H1 (cell line): Measurements from ENCODE around the gene CATSPERD.

ENCODE experiments used
- ATF3 ChIP-seq: IDR thresholded peaks from 2 replicates; pipeline ENCODE4 v1.6.1; 2011; ENCODE audit warnings: low read depth, mild to moderate bottlenecking, low read length; ENCODE audit not compliant: insufficient read depth
- CHD1 ChIP-seq: IDR thresholded peaks from 2 replicates; pipeline ENCODE4 v1.6.1; 2012; ENCODE audit warnings: low read depth, low read length, improper control_type of control experiment
- CTCF ChIP-seq, 3 experiments: IDR thresholded peaks; 1 replicate in 2 of 3; 2 replicates in 1 of 3; pipeline versions ENCODE4 v1.5.1 to v1.6.1; 2011; ENCODE audit warnings: low read length in 3 of 3, mild to moderate bottlenecking in 3 of 3, inconsistent platforms in 2 of 3, low read depth in 1 of 3, moderate library complexity in 1 of 3; ENCODE audit not compliant: insufficient read depth in 1 of 3; ENCODE audit errors: control extremely low read depth in 1 of 3
- EZH2 ChIP-seq: fragments of 200-600 bp; sonication (generic); IDR thresholded peaks from 2 replicates; pipeline ENCODE4 v1.7.1; 2012; ENCODE audit warnings: low read depth, mild to moderate bottlenecking, moderate library complexity, low read length, inconsistent platforms; ENCODE audit not compliant: severe bottlenecking
- GABPA ChIP-seq: IDR thresholded peaks from 2 replicates; pipeline ENCODE4 v1.6.1; 2011; ENCODE audit warnings: mild to moderate bottlenecking, low read length, moderate library complexity, borderline replicate concordance; ENCODE audit not compliant: insufficient read depth
- RBBP5 ChIP-seq: IDR thresholded peaks from 2 replicates; pipeline ENCODE4 v1.7.1; 2012; ENCODE audit warnings: low read depth, mild to moderate bottlenecking, inconsistent platforms, low read length, moderate library complexity, borderline replicate concordance
- SUZ12 ChIP-seq: fragments of 200-600 bp; sonication (generic); IDR thresholded peaks from 2 replicates; pipeline ENCODE4 v1.6.1; 2012; ENCODE audit warnings: mild to moderate bottlenecking, inconsistent platforms, low read length, moderate library complexity, mixed read lengths
- TEAD4 ChIP-seq: IDR thresholded peaks from 2 replicates; pipeline ENCODE4 v1.6.1; 2012; ENCODE audit warnings: low read depth, low read length, inconsistent platforms, mixed read lengths

- TF ChIP-seq RBBP5 (no peak), CTCF (IDR thresholded peaks at IDR 0.05; ENCODE audit: control extremely low read depth in 1 of 3, insufficient read depth in 1 of 3, low read depth in 1 of 3, low read length in 3 of 3) (no peak), TEAD4 (no peak), SUZ12 (no peak), ATF3 (no peak), EZH2 (no peak), GABPA (no peak), CHD1 (no peak)
These were observed 98.2 kb downstream of the CATSPERD start for GRCh38 chr19:5818594-5818993.
